Lung (tissue), 12 donors: Measurements from ENCODE around the gene KRT2. TPM values are rescaled to one million over a fixed set of nuclear protein-coding genes. Genes with fewer than 3 reads are reported as not detected.

ENCODE experiments used
- ATAC-seq: fragments of 200-7000 bp; cut with Tn5 transposase; one replicate; pipeline ENCODE4 v1.9.1; 2020; ENCODE audit warnings: moderate number of reproducible peaks; ENCODE audit not compliant: insufficient read depth, low FRiP score
- DNase-seq, 3 donors: peaks; one replicate each; pipeline ENCODE4 v3.0.0-alpha.2; 2013 to 2017
- H3K27ac ChIP-seq, 2 donors: one replicate each; pipeline ENCODE4 v1.5.1; 2013; ENCODE audit warnings: mild to moderate bottlenecking in 2 of 2, moderate library complexity in 2 of 2, control low read depth in 1 of 2, inconsistent platforms in 1 of 2, low read depth in 1 of 2, low read length in 1 of 2
- H3K27me3 ChIP-seq, 3 donors: one replicate each; pipeline ENCODE4 v1.5.1; 2013; ENCODE audit warnings: low read length in 2 of 3; ENCODE audit not compliant: control insufficient read depth in 3 of 3, insufficient read depth in 3 of 3
- H3K36me3 ChIP-seq, 4 donors: one replicate each; pipeline ENCODE4 v1.5.1; 2013; ENCODE audit warnings: low read length in 4 of 4, mild to moderate bottlenecking in 1 of 4, moderate library complexity in 1 of 4; ENCODE audit not compliant: control insufficient read depth in 4 of 4, insufficient read depth in 4 of 4
- H3K4me1 ChIP-seq, 5 donors: one replicate each; pipeline ENCODE4 v1.5.1; 2013; ENCODE audit warnings: low read length in 5 of 5, mild to moderate bottlenecking in 2 of 5, moderate library complexity in 1 of 5; ENCODE audit not compliant: control insufficient read depth in 5 of 5, insufficient read depth in 5 of 5
- H3K4me3 ChIP-seq: one replicate; pipeline ENCODE4 v1.5.1; 2013; ENCODE audit warnings: mild to moderate bottlenecking, control low read depth, moderate library complexity
- H3K9ac ChIP-seq, 2 donors: one replicate each; pipeline ENCODE4 v1.5.1; 2013; ENCODE audit warnings: low read length in 2 of 2, control low read depth in 1 of 2; ENCODE audit not compliant: insufficient read depth in 1 of 2
- H3K9me3 ChIP-seq, 4 donors: one replicate each; pipeline ENCODE4 v1.5.1; 2013; ENCODE audit warnings: low read length in 3 of 4, mild to moderate bottlenecking in 1 of 4, moderate library complexity in 1 of 4; ENCODE audit not compliant: control insufficient read depth in 4 of 4, insufficient read depth in 3 of 4
- CTCF ChIP-seq: IDR thresholded peaks from 2 replicates; pipeline ENCODE4 v1.5.1; 2012; ENCODE audit warnings: mild to moderate bottlenecking; ENCODE audit errors: control extremely low read depth, extremely low read depth
- WGBS, 2 donors: extraction: QIAGEN DNeasy Blood & Tissue Kit; methylation state at CpG; one replicate each; pipeline ENCODE4 v1.1.7; 2013; 5-methylcytosine and 5-hydroxymethylcytosine counted together
- polyA plus RNA-seq, 2 donors: library from polyadenylated mRNA; stranded (reverse); fragments of 200-250 nt; gene quantifications; one replicate each; pipeline ENCODE4 v1.2.1, GENCODE V29; 2013
- total RNA-seq, 2 donors: library from RNA; depleted of rRNA in 1 of 2; stranded (reverse); fragments of >200 nt in 1 of 2; gene quantifications; one replicate each; pipeline ENCODE4 v1.2.1, GENCODE V29; 2014 to 2021
- donor health status: control.
- donor health status: control.
- donor health status: Bipolar disorder and iron deficiency.
- donor health status: healthy.
- donor health status: DM: yes; HTN: yes; CAD: no.

The KRT2 gene
- total and polyA plus RNA-seq, 4 donors = 0.03 TPM; not detected in 3

- WGBS, 2 donors = 78 to 91% methylated on average over 9 of the region's 9 CpGs
- Histone ChIP-seq H3K27me3 (peaks cover 0 to 7% (median 3%) of the 10 kb centered on the region in 3 donors), H3K27ac (no peak overlapping the region), H3K4me3 (no peak overlapping the region), H3K9me3 (peaks cover 0 to 4% (median 0%) of the 10 kb centered on the region in 4 donors), H3K36me3 (no peaks in the 10 kb centered on the region), H3K9ac (no peak overlapping the region), H3K4me1 (peaks cover 0 to 5% (median 0%) of the 10 kb centered on the region in 5 donors)
- ATAC-seq (no peak), DNase-seq (no peak)
- TF ChIP-seq CTCF = no peak
These were observed 36.1 kb downstream of the KRT2 start for GRCh38 chr12:52615912-52616311.

- TF ChIP-seq CTCF = no peak
- Histone ChIP-seq H3K4me3 (no peak overlapping the region), H3K9ac (no peak overlapping the region), H3K9me3 (peaks cover 0 to 4% (median 0%) of the 10 kb centered on the region in 4 donors), H3K27ac (no peak overlapping the region), H3K4me1 (peaks cover 0 to 5% (median 0%) of the 10 kb centered on the region in 5 donors), H3K36me3 (no peaks in the 10 kb centered on the region), H3K27me3 (peaks cover 0 to 7% (median 3%) of the 10 kb centered on the region in 3 donors)
- peak in 1 of 3 donors; percentile 6 for DNase-seq
- WGBS, 2 donors = 31 to 43% methylated on average over 6 of the region's 6 CpGs
- no peak for ATAC-seq
These were observed 36.7 kb downstream of the KRT2 start for GRCh38 chr12:52615208-52615868.

- H3K9ac ChIP-seq = no peak overlapping the region
- no peak for ATAC-seq
- peaks cover 0 to 4% (median 0%) of the 10 kb centered on the region in 4 donors for H3K9me3 ChIP-seq
- DNase-seq = peak in 1 of 3 donors; percentile 2
- H3K27me3 ChIP-seq = peaks cover 0 to 7% (median 3%) of the 10 kb centered on the region in 3 donors
- H3K36me3 ChIP-seq = no peaks in the 10 kb centered on the region
- no peak overlapping the region for H3K27ac ChIP-seq
- H3K4me1 ChIP-seq = peaks cover 0 to 5% (median 0%) of the 10 kb centered on the region in 5 donors
- WGBS, 2 donors = 90 to 92% methylated on average over 10 of the region's 10 CpGs
- H3K4me3 ChIP-seq = no peak overlapping the region
- no peak for TF ChIP-seq CTCF
These were observed 37.4 kb downstream of the KRT2 start for GRCh38 chr12:52614381-52615207.
